Measurements from ENCODE around the gene SORCS1.

DNA sequence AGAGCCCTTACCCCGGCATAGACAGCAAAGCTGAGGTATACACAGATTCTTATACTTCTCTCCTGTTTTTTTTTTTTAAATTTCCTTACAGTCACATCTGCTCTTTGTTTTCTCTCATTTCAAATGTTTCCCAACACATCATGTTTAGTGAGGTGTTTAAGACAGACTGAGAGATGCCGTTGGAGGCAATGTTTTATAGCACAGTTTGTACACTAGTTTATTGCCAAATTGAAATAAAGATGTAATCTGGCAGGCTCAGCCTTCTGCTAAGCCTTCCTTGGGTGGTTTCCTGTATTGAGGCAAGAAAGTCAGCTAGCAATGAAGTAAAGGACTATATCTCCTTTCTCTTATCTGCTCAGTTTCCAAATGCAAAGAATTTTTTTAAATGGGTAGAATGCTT is 393.4 kb downstream of the SORCS1 start:
- TF ChIP-seq RAD21 (IDR thresholded peaks at IDR 0.05; ENCODE audit: low read length) (no peak), POLR2AphosphoS5 (IDR thresholded peaks at IDR 0.05; ENCODE audit: low read depth, low read length) (no peak), FOXM1 (IDR thresholded peaks at IDR 0.05; ENCODE audit: low read depth) (no peak), GABPA (IDR thresholded peaks at IDR 0.05; ENCODE audit: low read depth) (no peak), EZH2phosphoT487 (IDR thresholded peaks at IDR 0.05; ENCODE audit: borderline replicate concordance, low read depth) (no peak), NRF1 (IDR thresholded peaks at IDR 0.05; ENCODE audit: low read depth, low read length) (no peak), RFX5 (IDR thresholded peaks at IDR 0.05; ENCODE audit: low read length) (no peak), FOXJ3 (CRISPR knock-in tag; IDR thresholded peaks at IDR 0.05) (no peak), EP300 (IDR thresholded peaks at IDR 0.05; ENCODE audit: borderline replicate concordance in 1 of 2, low read depth in 1 of 2, low read length in 1 of 2) (no peak), TEAD4 (IDR thresholded peaks at IDR 0.05; ENCODE audit: borderline replicate concordance, insufficient read depth) (no peak)
- TF ChIP-seq, protein P1, sequence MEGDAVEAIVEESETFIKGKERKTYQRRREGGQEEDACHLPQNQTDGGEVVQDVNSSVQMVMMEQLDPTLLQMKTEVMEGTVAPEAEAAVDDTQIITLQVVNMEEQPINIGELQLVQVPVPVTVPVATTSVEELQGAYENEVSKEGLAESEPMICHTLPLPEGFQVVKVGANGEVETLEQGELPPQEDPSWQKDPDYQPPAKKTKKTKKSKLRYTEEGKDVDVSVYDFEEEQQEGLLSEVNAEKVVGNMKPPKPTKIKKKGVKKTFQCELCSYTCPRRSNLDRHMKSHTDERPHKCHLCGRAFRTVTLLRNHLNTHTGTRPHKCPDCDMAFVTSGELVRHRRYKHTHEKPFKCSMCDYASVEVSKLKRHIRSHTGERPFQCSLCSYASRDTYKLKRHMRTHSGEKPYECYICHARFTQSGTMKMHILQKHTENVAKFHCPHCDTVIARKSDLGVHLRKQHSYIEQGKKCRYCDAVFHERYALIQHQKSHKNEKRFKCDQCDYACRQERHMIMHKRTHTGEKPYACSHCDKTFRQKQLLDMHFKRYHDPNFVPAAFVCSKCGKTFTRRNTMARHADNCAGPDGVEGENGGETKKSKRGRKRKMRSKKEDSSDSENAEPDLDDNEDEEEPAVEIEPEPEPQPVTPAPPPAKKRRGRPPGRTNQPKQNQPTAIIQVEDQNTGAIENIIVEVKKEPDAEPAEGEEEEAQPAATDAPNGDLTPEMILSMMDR (IDR thresholded peaks at IDR 0.05) = no peak
